ENCODE measurements around the gene RASSF1. TPM values are rescaled to one million over a fixed set of nuclear protein-coding genes. Genes with fewer than 3 reads are reported as not detected.

The RASSF1 gene
- total and polyA plus RNA-seq, 2 of the 13 experiments (the other 11 are each of a cell fraction or from before 2014, with no cell fraction given), result 10.2 to 27.5 TPM

- TF ChIP-seq ZHX2 (IDR thresholded peaks at IDR 0.05; ENCODE audit: low read depth) (0 out of 2 replicates have a peak, but pooled peaks have one; percentile 25), ZHX2 (CRISPR knock-in tag; IDR thresholded peaks at IDR 0.05; ENCODE audit: borderline replicate concordance) (no peak), TGIF2 (CRISPR knock-in tag; IDR thresholded peaks at IDR 0.05) (no peak), MEIS2 (CRISPR knock-in tag; IDR thresholded peaks at IDR 0.05) (no peak), MXI1 (IDR thresholded peaks at IDR 0.05; ENCODE audit: borderline replicate concordance, low read depth, low read length) (0 out of 3 replicates have a peak, but pooled peaks have one; percentile 34), RBM22 (optimal IDR thresholded peaks at IDR 0.05; ENCODE audit: low read length) (peak; percentile 59), MAFK (conservative IDR thresholded peaks at IDR 0.05 in 1 of 2, IDR thresholded peaks at IDR 0.05 in 1 of 2; ENCODE audit: low read length in 2 of 2) (no peak), ZNF333 (CRISPR knock-in tag; IDR thresholded peaks at IDR 0.05; ENCODE audit: borderline replicate concordance) (0 out of 2 replicates have a peak, but pooled peaks have one; percentile 14), RBFOX2 (IDR thresholded peaks at IDR 0.05; ENCODE audit: low read depth, low read length) (peak; percentile 86), ZMAT3 (CRISPR knock-in tag; conservative IDR thresholded peaks at IDR 0.05) (peak; percentile 79; the same call in 1 of the 2 replicates), ZSCAN25 (CRISPR knock-in tag; IDR thresholded peaks at IDR 0.05) (no peak), ZBTB33 (CRISPR knock-in tag; IDR thresholded peaks at IDR 0.05) (peak; percentile 74; the same call in 1 of the 2 replicates), SETDB1 (CRISPR knock-in tag; IDR thresholded peaks at IDR 0.05; ENCODE audit: borderline replicate concordance) (0 out of 2 replicates have a peak, but pooled peaks have one; percentile 48), PTBP1 (IDR thresholded peaks at IDR 0.05; ENCODE audit: low read depth, low read length, poor library complexity, severe bottlenecking) (no peak), SIX4 (CRISPR knock-in tag; IDR thresholded peaks at IDR 0.05) (no peak), ZNF687 (CRISPR knock-in tag; IDR thresholded peaks at IDR 0.05) (peak; percentile 68), ZNF383 (CRISPR knock-in tag; IDR thresholded peaks at IDR 0.05; ENCODE audit: borderline replicate concordance) (0 out of 2 replicates have a peak, but pooled peaks have one; percentile 77)
Observed at GRCh38 chr3:50322386-50323091, 18.1 kb downstream of the RASSF1 start, which contains the start of gene HYAL2 (continued).
